Measurements from ENCODE around the gene RAB11FIP4.
"Not testable (repeated sequence)": the region's sequence is repeated elsewhere in the genome, so short reads cannot be mapped to it uniquely, and the experiment has no call there.

Gene RAB11FIP4, protein sequence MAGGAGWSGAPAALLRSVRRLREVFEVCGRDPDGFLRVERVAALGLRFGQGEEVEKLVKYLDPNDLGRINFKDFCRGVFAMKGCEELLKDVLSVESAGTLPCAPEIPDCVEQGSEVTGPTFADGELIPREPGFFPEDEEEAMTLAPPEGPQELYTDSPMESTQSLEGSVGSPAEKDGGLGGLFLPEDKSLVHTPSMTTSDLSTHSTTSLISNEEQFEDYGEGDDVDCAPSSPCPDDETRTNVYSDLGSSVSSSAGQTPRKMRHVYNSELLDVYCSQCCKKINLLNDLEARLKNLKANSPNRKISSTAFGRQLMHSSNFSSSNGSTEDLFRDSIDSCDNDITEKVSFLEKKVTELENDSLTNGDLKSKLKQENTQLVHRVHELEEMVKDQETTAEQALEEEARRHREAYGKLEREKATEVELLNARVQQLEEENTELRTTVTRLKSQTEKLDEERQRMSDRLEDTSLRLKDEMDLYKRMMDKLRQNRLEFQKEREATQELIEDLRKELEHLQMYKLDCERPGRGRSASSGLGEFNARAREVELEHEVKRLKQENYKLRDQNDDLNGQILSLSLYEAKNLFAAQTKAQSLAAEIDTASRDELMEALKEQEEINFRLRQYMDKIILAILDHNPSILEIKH

DNA sequence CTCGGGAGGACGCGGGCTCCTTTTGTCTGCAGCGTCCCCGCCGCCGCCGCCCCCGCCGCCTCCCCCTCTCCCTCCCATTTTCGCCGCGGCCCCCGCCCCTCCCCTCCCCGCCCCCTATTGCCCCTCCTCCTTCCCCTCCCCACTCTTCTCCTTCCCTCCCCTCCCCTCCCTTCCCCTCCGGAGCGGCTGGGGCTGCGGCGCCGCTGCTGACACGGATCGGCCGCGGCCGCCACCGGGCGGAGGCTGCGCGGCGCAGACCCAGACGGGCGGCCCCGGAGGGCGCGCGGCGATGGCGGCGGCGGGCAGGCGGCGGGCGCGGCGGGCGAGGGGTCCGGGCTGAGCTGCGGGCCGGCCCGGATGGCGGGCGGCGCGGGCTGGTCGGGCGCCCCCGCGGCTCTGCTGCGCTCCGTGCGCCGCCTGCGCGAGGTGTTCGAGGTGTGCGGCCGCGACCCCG is at the start of gene RAB11FIP4:
TSS of gene RAB11FIP4 (plus strand) at position 180 of the 454 bp plus-strand sequence. CDS start at position 358, 178 bp downstream.
- peak; percentile 20 for DNase-seq (ENCODE audit: low read depth)

DNA sequence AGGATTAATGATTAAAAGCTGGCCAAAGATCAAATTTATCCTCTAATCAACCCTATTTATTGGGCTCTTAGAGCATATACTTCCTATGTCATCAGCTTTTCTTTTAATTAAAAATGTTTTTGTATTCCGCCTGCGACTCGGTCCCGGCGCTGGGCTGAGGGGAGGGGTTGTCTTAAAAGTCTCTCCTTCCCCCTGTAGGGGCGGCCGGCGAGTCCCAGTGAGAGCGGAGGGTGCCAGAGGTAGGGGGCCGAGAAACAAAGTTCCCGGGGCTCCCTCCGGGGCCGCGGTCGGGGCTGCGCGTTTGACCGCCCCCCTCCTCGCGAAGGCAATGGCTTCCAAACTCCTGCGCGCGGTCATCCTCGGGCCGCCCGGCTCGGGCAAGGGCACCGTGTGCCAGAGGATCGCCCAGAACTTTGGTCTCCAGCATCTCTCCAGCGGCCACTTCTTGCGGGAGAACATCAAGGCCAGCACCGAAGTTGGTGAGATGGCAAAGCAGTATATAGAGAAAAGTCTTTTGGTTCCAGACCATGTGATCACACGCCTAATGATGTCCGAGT is 46.2 kb upstream of the RAB11FIP4 start:
- DNase-seq (ENCODE audit: low read depth), result not testable (repeated sequence)

DNA sequence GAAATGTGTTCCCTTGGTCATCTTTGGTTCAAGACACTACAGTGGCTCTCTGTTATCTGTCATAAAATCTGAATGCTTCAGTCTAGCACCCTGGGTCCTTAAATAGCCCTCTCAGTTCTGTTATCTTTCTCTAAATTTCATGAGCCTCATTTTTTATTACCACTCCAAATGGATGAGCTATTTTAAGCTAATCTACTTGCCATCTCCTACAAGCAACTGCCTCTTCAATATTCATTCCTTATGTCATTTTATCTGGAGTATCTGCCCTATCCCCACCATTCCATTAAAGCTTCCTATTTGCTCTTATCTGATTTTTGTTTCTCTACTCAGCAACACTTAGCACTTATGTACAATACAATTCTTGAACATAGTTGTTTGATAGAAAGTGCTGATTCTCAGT is 42.0 kb upstream of the RAB11FIP4 start:
- peak; percentile 50 for DNase-seq (ENCODE audit: low read depth)

DNA sequence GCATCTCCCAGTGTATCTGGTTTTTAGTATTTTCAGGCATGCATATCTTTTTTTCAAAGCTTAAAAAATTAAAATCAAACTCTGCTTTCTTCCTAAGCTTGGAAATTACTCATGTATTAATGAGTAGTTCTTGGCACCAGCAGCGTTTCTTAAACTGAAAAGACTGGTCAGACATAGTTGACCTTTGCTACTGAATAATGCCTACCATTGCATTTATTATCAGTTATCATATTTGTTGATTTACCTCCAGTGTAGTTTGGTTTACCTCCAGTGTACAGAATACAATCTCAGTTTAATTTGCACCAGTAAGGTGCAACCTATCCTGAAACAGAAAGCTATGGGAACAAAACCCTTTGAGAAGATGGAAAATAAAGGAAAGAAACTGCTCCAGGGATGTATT is 35.5 kb upstream of the RAB11FIP4 start:
- no peak for DNase-seq (ENCODE audit: low read depth)

DNA sequence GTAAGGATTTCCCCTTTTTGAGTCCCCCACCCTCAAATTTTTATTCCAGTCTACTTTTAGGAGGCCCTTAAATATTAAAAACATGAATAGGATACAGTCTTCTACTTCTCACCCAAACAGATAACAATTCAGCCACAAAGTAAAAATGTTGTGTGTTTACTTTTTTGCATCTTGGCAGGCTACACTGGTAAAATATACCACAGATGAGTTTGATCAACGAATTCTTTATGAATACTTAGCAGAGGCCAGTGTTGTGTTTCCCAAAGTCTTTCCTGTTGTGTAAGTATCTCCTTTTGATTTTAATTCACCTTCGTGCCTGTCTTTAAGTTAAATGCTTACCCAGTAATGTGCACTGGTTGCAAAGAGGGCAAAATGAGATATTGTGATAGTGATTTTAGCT is 34.4 kb upstream of the RAB11FIP4 start:
- DNase-seq (ENCODE audit: low read depth), result no peak

DNA sequence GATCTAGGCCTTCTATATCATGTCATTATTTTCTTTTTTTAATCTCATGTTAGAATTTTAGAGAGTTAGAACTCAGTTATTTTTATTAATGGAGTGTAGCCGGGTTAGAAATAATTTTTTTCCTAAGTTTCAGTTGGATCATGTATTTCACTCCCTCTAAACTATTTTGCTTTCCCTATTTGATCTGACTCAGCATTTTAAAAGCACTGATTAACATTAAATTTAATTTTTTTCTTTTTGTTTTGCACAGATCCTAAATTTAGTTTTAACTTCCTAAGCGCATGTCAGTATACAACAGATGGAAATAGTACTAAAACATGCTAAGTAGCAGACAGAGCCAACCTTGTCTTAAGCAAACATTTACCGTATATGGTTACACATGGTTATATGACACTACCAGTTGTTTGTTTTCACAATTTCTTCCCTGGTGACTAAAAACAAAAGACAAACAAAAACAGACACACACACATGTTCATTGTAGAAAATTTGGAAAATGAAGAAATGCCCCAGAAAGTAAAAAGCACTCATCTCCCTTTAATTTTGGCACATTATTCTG is 33.6 kb upstream of the RAB11FIP4 start:
- DNase-seq (ENCODE audit: low read depth), result no peak

DNA sequence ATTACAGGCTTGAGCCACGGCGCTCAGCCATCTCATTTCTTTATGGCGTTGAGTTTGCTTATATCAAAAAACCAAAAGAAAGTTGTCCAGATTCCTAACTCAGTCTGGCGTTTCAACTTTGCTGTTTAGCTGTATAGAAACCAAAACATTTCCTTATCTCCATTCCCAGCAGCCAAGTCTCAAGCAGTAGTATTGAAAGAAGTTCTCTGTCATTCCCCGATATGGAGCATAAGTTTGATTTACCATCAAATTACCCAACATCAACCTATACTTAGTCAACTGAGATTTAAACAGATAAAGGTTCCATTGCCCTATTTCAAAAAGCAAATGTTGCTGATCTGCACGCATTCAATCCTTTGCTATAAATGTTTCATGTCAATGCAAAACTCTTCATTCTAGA is 27.5 kb upstream of the RAB11FIP4 start:
- DNase-seq (ENCODE audit: low read depth), result no peak

DNA sequence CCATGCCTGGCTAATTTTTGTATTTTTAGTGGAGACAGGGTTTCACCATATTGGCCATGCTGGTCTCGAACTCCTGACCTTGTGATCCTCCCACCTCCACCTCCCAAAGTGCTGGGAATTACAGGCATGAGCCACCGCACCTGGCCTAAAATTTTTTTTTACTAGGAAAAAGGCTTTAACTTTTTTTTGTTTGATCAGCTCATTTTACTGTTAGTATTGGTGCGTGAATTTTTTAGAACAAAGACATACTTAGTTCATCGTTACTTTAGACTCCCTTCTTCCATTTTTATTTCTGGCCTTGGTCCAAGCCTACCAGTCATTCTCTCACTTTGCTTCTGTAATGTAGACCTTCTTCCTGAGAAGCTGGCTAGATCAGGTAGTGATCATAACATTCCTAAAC is 25.4 kb upstream of the RAB11FIP4 start:
- DNase-seq (ENCODE audit: low read depth), result no peak

DNA sequence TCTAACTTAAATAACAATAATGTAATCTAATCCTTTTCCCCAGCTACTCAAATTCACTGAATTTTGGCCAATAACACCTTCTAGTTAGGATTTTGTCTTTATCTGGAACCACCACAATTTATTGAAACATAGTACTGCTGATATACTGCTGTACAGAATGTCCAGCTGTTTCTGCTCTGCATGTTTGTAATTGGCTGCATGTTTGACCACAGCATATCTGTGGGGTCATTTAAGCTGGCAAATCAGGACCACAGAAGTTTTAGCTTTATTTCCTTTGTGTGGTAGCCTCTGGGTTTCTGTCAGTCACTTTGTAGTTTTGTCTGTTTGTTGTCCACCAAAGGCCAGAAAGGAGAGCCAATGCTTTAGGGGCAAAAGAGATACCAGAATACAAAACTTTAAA is 22.2 kb upstream of the RAB11FIP4 start:
- peak; percentile 20 for DNase-seq (ENCODE audit: low read depth)

DNA sequence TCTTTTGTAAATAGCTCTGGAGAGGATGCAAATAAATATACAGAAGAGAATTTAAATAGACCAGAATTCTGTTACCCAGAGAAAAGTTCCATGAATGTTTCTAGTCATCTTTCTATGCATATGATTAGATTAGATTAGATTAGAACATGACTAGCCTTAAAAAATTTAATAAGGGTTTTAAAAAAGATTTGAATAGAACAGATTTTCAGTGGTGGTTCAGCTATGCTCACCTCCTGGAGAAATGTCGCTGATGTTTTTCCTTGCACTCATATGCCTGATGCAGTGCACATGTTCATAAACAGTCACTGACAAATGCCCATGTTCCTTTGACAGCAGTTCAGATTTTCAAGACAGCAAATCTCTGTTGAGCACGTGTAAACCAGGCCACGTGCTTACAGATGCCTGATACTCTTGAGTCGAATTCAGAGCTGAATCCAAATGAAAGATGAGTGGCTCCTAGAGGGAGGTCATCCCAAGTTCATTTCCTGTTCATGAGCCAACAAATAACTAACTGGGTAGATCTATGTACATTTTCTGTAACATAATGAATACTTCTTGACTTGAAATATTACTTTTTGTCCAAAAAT is 19.9 kb upstream of the RAB11FIP4 start:
- DNase-seq (ENCODE audit: low read depth), result peak; percentile 64

DNA sequence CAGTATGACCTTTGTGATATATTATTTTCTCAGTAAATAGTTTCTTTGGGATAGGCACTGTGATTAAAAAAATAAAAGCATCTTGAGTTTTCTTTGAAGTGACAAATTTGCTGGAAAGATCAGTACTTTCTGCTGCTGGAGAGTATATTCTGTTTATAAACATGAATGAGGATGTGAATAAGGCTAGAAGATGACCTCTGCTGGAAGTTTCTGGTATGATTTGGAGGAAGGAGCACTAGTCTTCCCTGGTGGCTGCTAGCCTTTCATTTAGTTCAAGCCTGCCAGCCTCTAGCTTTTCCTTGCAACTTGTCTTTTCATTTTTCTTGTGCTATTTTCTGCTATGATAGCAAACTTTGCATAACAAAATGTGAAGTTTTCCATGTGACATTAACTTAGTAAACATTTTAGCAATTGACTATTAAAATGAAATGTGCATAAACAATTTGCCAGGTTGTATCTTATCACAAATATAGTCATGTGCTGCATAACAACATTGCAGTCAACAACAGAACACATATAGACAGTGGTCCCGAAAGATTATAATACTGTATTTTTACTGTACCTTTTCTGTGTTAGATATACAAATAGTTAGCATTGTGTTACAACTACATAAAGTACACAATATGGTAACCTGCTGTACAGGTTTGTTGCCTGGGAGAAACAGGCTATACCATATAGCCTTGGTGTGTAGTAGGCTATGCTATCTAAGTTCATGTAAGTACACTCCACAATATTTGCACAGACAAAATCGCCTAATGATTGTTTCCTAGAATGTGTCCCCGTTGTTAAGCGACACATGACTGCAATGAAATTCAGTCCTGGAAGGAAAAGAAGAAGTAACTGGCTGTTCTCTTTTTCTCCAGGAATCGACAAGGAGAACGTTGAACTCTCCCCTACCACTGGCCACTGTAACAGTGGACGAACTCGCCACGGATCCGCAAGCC is 18.1 kb upstream of the RAB11FIP4 start:
- DNase-seq (ENCODE audit: low read depth), result peak; percentile 70

DNA sequence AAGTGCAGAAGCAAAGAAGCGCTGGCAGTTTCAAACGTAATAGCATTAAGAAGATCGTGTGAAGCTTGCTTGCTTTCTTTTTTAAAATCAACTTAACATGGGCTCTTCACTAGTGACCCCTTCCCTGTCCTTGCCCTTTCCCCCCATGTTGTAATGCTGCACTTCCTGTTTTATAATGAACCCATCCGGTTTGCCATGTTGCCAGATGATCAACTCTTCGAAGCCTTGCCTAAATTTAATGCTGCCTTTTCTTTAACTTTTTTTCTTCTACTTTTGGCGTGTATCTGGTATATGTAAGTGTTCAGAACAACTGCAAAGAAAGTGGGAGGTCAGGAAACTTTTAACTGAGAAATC is 17.4 kb upstream of the RAB11FIP4 start:
- DNase-seq (ENCODE audit: low read depth), result no peak

DNA sequence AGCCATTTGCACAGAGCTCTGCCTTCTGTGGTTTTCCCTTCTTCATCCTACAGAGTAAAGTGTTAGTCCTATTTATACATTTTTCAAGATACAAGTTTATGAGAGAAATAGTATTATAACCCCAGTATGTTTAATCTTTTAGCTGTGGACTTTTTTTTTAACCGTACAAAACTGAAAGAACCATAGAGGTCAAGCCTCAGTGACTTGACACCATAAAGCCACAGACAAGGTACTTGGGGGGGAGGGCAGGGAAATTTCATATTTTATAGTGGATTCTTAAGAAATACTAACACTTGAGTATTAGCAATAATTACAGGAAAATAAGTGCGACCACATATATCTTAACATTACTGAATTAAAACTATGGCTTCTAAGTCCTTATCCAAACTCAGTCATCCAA is 17.0 kb upstream of the RAB11FIP4 start:
- no peak for DNase-seq (ENCODE audit: low read depth)

DNA sequence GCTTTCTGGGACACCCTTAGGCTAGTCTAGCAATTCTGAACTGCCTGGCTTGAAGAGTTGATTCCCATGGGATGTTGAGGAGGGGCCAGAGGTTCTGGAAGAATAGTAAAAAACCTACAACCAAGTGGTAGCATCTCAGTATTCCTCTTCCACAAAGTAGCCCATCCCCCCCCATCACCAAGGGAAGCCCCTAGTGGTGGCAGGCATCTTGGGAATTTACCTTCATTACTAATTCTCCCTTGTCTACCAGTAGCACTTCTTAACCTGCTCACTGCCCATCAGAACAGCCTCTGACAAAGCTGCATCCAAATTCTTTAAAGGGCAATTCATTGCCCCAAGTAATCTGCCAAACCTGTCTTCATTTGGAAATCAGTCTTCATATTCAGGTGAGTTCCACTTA is 12.8 kb upstream of the RAB11FIP4 start:
- DNase-seq (ENCODE audit: low read depth), result no peak

DNA sequence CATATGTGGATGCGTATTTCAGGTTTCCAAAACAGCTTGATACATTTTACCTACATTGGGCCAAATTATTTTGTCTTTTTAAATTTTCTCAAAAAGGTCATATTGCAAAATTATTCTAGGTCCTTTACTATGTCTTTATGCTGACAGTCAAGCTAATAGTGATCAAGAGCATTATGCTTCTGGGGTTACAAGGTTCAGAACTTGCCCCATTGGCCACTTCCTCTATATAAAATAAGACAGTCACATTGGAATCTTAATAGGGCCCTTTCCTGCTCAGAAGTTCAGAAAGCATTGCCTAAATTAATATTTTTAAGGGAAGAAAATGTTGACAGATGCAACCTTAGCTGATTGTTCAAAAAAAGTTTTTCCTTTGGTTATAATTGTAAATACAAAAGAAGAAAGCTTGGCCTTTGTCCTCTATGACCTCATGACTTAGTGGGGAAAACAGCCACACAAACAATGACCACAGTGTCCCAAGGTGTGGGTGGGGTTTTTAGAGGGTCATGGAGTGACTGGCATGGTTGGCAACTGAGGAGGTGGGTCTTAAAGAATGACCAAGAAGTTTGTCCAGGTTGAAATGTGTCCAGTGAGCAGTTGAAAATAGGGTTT is 11.8 kb upstream of the RAB11FIP4 start:
- DNase-seq (ENCODE audit: low read depth), result no peak

DNA sequence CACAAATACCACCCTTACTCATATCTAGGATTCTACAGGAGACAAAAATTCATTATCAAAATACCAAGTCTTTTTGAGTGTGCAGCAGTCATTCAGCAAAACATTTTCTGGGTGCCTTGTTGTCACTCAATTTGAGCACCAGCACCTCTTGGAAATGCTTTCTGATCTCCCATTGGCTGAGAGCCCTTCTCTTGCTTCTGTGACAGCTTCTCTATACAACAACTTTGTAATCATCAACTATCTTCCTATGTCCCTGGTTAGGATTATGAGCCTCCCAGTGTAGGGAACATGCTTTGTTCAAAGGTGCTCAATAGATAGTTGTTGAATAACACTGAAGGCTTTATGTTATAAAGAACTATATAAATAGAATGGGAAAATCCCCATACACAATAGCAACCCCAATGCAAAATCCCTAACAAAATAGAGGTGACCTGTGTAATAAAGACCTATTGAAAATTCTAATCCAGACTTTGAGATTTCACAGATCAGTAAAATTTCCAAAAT is 10.3 kb upstream of the RAB11FIP4 start:
- no peak for DNase-seq (ENCODE audit: low read depth)

DNA sequence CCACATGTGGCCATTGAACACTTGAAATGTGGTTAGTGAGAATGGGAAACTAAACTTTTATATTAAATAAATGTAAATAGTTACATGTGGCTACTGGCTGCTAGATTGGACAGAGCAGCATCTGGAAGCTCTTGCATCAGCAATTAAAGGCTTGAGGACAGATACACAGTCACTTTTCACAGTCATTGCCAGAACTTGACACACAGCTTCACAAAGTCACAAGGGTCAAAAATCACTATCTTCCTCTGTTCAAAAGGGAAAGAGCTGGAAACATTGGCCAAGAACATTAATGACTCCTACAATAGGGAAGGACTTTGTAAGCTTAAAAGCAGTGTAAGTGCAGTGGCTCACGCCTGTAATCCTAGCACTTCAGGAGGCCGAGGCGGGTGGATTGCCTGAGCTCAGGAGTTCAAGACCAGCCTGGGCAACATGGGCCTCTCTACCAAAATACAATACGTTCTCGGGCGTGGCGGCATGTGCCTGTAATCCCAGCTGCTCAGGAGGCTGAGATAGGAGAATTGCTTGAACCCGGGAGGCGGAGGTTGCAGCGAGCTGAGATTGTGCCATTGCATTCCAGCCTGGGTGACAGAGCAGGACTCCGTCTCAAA is 8.7 kb upstream of the RAB11FIP4 start:
- DNase-seq (ENCODE audit: low read depth), result not testable (repeated sequence)

DNA sequence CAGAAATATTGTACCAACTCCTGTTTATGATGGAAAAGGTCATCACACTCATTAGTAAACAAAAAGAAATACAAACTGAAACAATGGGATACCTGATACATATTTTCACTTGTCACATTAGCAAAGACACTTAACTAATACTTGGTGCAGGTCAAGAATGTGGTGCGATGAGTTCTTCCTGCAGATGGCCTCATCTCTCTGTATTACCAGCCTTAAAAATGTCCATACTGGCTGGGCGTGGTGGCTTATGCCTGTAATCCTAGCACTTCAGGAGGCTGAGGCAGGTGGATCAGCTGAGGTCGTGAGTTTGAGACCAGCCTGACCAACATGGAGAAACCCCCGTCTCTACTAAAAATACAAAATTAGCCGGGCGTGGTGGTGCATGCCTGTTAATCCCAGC is 8.0 kb upstream of the RAB11FIP4 start:
- DNase-seq (ENCODE audit: low read depth), result not testable (repeated sequence)

DNA sequence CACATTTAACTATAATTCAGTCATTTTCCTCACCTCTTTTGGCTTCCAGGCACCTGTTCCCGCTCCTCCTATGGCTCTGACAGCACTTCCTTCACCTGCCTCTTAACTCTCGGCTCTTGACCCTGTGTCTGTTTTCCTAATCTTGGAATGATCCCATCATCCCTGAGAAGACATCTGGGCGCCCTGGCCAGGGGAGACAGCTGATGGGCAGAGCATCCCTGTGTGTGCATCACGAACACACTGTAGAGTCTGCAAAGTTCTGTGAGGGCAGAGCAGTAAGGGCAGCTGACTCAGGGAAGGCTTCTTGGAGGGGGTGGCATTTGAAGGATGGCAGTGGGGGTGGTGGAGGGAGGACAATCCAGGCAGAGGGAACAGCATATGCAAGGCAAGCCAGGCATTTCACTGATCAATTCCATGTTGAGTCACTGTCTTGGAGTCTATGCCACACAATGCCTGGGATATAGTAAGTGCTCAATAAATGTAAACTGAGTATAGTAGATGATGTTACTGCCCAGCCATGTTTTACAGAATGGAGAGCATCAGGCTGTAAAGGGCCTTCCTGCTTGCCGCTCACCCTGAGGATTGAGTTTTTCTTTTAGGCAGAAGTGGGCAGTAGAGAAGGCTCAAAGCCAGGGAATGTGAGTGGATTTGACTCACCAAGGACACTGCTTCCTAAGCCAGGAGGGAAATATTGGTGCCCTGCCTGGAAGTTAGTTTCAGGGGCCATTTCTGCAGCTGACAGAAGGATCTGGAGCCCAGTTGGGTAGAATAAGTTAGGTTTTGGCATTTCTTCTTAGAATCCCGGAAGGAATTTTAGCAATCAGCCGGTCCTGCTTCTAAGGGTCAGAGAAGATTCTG is 5.8 kb upstream of the RAB11FIP4 start:
- DNase-seq (ENCODE audit: low read depth), result peak; percentile 15

Measured in EH (cell line).